Liver (tissue), 9 donors: ENCODE measurements around the gene NCK2. TPM values are rescaled to one million over a fixed set of nuclear protein-coding genes. Genes with fewer than 3 reads are reported as not detected.

Experiments
- DNase-seq: peaks from one replicate; pipeline ENCODE4 v3.0.0-alpha.2; 2017; ENCODE audit warnings: low spot score
- H3K27ac ChIP-seq, 2 donors: one replicate each; pipeline ENCODE4 v1.7.0; 2013; ENCODE audit warnings: inconsistent platforms in 2 of 2, low read length in 2 of 2, control low read depth in 1 of 2, low read depth in 1 of 2, mild to moderate bottlenecking in 1 of 2
- H3K27me3 ChIP-seq, 4 donors: one replicate each; pipeline versions ENCODE4 v1.6.1 to v1.7.0; 2013; ENCODE audit warnings: low read length in 3 of 4, inconsistent platforms in 1 of 4, mild to moderate bottlenecking in 1 of 4, moderate library complexity in 1 of 4; ENCODE audit not compliant: control insufficient read depth in 4 of 4, insufficient read depth in 4 of 4
- H3K36me3 ChIP-seq, 4 donors: one replicate each; pipeline versions ENCODE4 v1.6.1 to v1.7.0; 2013; ENCODE audit warnings: low read length in 3 of 4, mild to moderate bottlenecking in 3 of 4, low read depth in 1 of 4, moderate library complexity in 1 of 4; ENCODE audit not compliant: control insufficient read depth in 4 of 4, insufficient read depth in 3 of 4
- H3K4me1 ChIP-seq, 4 donors: one replicate each; pipeline versions ENCODE4 v1.6.1 to v1.7.0; 2013; ENCODE audit warnings: low read length in 3 of 4, mild to moderate bottlenecking in 3 of 4, moderate library complexity in 1 of 4; ENCODE audit not compliant: control insufficient read depth in 4 of 4, insufficient read depth in 4 of 4
- H3K4me3 ChIP-seq, 3 donors: one replicate each; pipeline versions ENCODE4 v1.6.1 to v1.7.0; 2013; ENCODE audit warnings: low read length in 3 of 3, control low read depth in 1 of 3, low read depth in 1 of 3, mild to moderate bottlenecking in 1 of 3
- H3K9ac ChIP-seq, 2 donors: one replicate each; pipeline ENCODE4 v1.7.0; 2013; ENCODE audit warnings: low read length in 2 of 2, mild to moderate bottlenecking in 2 of 2, moderate library complexity in 2 of 2, control low read depth in 1 of 2, low read depth in 1 of 2
- H3K9me3 ChIP-seq, 4 donors: one replicate each; pipeline versions ENCODE4 v1.6.1 to v1.7.0; 2013; ENCODE audit warnings: low read length in 3 of 4; ENCODE audit not compliant: control insufficient read depth in 4 of 4
- EGR1 ChIP-seq, 2 donors: IDR thresholded peaks; 2 replicates each; pipeline ENCODE4 v1.6.1; 2016 to 2018; ENCODE audit warnings: antibody characterized with exemption in 2 of 2, low read depth in 2 of 2
- FOXA1 ChIP-seq: IDR thresholded peaks from 2 replicates; pipeline ENCODE4 v1.6.1; 2016; ENCODE audit warnings: antibody characterized with exemption
- FOXA2 ChIP-seq: IDR thresholded peaks from 2 replicates; pipeline ENCODE4 v1.6.1; 2016; ENCODE audit warnings: antibody characterized with exemption
- GABPA ChIP-seq, 2 donors: IDR thresholded peaks in 1 of 2; conservative IDR thresholded peaks in 1 of 2; 2 replicates each; pipeline ENCODE4 v1.6.1; 2016; ENCODE audit warnings: antibody characterized with exemption in 2 of 2, mild to moderate bottlenecking in 1 of 2, moderate library complexity in 1 of 2
- HNF4A ChIP-seq, 2 donors: conservative IDR thresholded peaks; 2 replicates each; pipeline ENCODE4 v1.6.1; 2016; ENCODE audit warnings: antibody characterized with exemption in 2 of 2, mild to moderate bottlenecking in 2 of 2
- HNF4G ChIP-seq: IDR thresholded peaks from 2 replicates; pipeline ENCODE4 v1.6.1; 2016; ENCODE audit warnings: antibody characterized with exemption
- JUND ChIP-seq, 2 donors: IDR thresholded peaks; 2 replicates each; pipeline ENCODE4 v1.6.1; 2016; ENCODE audit warnings: antibody characterized with exemption in 2 of 2
- NR2F2 ChIP-seq: IDR thresholded peaks from 2 replicates; pipeline ENCODE4 v1.6.1; 2016; ENCODE audit warnings: antibody characterized with exemption
- RAD21 ChIP-seq, 2 donors: IDR thresholded peaks; 2 replicates each; pipeline ENCODE4 v1.6.1; 2016; ENCODE audit warnings: antibody characterized with exemption in 2 of 2, mild to moderate bottlenecking in 2 of 2
- RXRA ChIP-seq, 2 donors: IDR thresholded peaks; 2 replicates each; pipeline ENCODE4 v1.6.1; 2017 to 2018; ENCODE audit warnings: antibody characterized with exemption in 2 of 2, mild to moderate bottlenecking in 1 of 2
- SP1 ChIP-seq: IDR thresholded peaks from 2 replicates; pipeline ENCODE4 v1.6.1; 2018; ENCODE audit warnings: antibody characterized with exemption, mild to moderate bottlenecking
- TAF1 ChIP-seq: conservative IDR thresholded peaks from 2 replicates; pipeline ENCODE4 v1.6.1; 2016; ENCODE audit warnings: antibody characterized with exemption, mild to moderate bottlenecking
- YY1 ChIP-seq: IDR thresholded peaks from 2 replicates; pipeline ENCODE4 v1.6.1; 2016; ENCODE audit warnings: antibody characterized with exemption, mild to moderate bottlenecking
- WGBS: extraction: QIAGEN DNeasy Blood & Tissue Kit; methylation state at CpG from one replicate; pipeline ENCODE4 v1.1.7; 2013; 5-methylcytosine and 5-hydroxymethylcytosine counted together
- polyA plus RNA-seq, 2 donors: library from polyadenylated mRNA; stranded (reverse) in 1 of 2; unstranded in 1 of 2; fragments of 200-250 nt in 1 of 2; fragments of >200 nt in 1 of 2; fragmentation: Nextera tagmentation in 1 of 2; extraction: Ambion mirVana in 1 of 2; gene quantifications; one replicate each; pipeline versions ENCODE4 v1.2.1 to v1.2.3, GENCODE V29; 2013 to 2015
- total RNA-seq, 2 donors: library from RNA; depleted of rRNA; stranded (reverse); fragments of >200 nt; gene quantifications; one replicate each; pipeline ENCODE4 v1.2.3, GENCODE V29; 2014
- TF ChIP-seq, protein P1 (sequence below): fragments of 150-350 bp; IDR thresholded peaks from 2 replicates; pipeline ENCODE4 v1.5.1; 2017; ENCODE audit warnings: improper control_type of control experiment, low read depth, low read length; ENCODE audit not compliant: missing input control
- TF ChIP-seq, protein P2 (sequence below): IDR thresholded peaks from 2 replicates; pipeline ENCODE4 v1.6.1; 2016; ENCODE audit warnings: antibody characterized with exemption
- TF ChIP-seq, protein P3 (sequence below): IDR thresholded peaks from 2 replicates; pipeline ENCODE4 v1.6.1; 2016; ENCODE audit warnings: antibody characterized with exemption
- TF ChIP-seq, protein P4 (sequence below): IDR thresholded peaks from 2 replicates; pipeline ENCODE4 v1.6.1; 2016; ENCODE audit warnings: antibody characterized with exemption, mild to moderate bottlenecking
- donor health status: healthy.
- donor health status: healthy.
- donor health status: healthy.
- donor health status: healthy.
- donor health status: healthy.

Gene NCK2
- total and polyA plus RNA-seq, 4 donors: 3.4 to 15.0 (median 10.7) TPM

DNA sequence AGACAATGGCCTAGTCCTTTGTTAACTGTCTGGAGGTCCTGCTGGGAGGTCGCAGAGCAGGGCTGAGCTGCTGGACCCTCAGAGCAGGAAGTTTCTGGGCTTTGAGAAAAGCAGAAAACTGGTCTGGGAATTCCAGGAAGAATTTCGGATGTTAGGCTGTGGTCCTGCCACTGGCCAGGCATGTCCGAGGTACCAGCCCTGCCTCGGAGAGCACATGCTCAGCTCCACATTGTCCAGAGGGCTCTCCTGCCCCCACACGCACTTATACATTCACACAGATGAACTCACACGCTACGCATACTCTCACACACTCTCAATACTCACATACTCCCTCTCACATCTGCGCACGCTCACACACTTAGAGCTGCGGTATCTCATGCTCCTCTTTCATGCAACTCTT, 146.1 kb downstream of the NCK2 start (continued):
- TF ChIP-seq, protein P1, sequence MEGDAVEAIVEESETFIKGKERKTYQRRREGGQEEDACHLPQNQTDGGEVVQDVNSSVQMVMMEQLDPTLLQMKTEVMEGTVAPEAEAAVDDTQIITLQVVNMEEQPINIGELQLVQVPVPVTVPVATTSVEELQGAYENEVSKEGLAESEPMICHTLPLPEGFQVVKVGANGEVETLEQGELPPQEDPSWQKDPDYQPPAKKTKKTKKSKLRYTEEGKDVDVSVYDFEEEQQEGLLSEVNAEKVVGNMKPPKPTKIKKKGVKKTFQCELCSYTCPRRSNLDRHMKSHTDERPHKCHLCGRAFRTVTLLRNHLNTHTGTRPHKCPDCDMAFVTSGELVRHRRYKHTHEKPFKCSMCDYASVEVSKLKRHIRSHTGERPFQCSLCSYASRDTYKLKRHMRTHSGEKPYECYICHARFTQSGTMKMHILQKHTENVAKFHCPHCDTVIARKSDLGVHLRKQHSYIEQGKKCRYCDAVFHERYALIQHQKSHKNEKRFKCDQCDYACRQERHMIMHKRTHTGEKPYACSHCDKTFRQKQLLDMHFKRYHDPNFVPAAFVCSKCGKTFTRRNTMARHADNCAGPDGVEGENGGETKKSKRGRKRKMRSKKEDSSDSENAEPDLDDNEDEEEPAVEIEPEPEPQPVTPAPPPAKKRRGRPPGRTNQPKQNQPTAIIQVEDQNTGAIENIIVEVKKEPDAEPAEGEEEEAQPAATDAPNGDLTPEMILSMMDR: no peak
- TF ChIP-seq FOXA1 (no peak), JUND (IDR thresholded peaks at IDR 0.05) (no peak)

DNA sequence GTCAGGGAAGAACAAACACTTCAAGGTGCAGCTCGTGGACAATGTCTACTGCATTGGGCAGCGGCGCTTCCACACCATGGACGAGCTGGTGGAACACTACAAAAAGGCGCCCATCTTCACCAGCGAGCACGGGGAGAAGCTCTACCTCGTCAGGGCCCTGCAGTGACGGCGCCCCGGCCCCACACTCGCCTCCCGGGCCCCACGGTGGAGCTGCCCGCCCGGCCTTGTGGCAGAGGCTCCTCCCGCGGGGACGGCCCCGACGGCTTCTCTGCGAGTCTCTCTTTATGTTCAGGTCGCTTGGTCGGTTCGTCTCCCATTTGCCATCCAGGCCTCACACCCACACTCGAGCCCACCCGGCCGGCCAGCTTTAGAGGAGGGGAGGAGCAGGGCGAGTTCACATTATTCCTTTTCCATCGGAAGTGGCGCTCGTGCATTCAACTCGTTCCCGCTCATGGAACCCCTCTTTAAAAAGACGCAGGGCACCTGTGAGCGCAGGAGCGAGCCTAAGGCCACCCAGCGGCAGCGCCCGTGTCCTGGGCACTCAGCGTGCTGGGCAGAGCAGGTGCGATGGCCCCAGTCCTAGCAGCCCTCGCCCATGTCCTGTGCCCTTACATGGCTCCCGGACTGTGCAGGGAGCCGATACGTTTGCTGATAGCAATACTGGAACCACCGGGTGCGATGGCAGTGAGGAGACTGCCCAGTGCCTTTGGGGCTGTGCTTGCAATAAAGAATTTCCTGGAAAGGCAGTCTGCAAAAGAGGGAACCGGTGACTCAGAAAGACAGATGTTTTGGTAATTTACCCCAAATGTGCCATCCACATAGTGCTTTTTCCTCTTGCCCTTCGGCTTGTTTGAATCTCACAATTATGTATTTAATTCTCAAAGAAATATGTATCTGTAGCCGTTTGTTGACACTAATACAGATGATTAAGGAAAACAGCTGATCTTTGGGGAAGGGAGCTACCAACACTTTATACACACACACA, 148.6 kb downstream of the NCK2 start:
- no peak for TF ChIP-seq GABPA (IDR thresholded peaks at IDR 0.05 in 1 of 2, conservative IDR thresholded peaks at IDR 0.05 in 1 of 2)
- TF ChIP-seq, protein P2, sequence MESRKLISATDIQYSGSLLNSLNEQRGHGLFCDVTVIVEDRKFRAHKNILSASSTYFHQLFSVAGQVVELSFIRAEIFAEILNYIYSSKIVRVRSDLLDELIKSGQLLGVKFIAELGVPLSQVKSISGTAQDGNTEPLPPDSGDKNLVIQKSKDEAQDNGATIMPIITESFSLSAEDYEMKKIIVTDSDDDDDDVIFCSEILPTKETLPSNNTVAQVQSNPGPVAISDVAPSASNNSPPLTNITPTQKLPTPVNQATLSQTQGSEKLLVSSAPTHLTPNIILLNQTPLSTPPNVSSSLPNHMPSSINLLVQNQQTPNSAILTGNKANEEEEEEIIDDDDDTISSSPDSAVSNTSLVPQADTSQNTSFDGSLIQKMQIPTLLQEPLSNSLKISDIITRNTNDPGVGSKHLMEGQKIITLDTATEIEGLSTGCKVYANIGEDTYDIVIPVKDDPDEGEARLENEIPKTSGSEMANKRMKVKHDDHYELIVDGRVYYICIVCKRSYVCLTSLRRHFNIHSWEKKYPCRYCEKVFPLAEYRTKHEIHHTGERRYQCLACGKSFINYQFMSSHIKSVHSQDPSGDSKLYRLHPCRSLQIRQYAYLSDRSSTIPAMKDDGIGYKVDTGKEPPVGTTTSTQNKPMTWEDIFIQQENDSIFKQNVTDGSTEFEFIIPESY: no peak
- TF ChIP-seq, protein P3, sequence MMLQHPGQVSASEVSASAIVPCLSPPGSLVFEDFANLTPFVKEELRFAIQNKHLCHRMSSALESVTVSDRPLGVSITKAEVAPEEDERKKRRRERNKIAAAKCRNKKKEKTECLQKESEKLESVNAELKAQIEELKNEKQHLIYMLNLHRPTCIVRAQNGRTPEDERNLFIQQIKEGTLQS: no peak
- TF ChIP-seq EGR1 (IDR thresholded peaks at IDR 0.05; ENCODE audit: low read depth in 2 of 2): no peak
- no peak for TF ChIP-seq FOXA2
- no peak for TF ChIP-seq FOXA1
- no peak for TF ChIP-seq JUND (IDR thresholded peaks at IDR 0.05)
- no peak for TF ChIP-seq NR2F2
- no peak for TF ChIP-seq TAF1
- TF ChIP-seq SP1: no peak
- Histone ChIP-seq H3K36me3 (no peaks in the 10 kb centered on the region), H3K4me1 (peaks cover 4 to 14% (median 7%) of the 10 kb centered on the region in 4 donors), H3K27me3 (no peaks in the 10 kb centered on the region), H3K27ac (no peak overlapping the region), H3K4me3 (no peak overlapping the region), H3K9ac (no peak overlapping the region), H3K9me3 (peaks cover 0 to 7% (median 2%) of the 10 kb centered on the region in 4 donors)
- no peak for DNase-seq
- 97% methylated on average over 51 of the region's 51 CpGs for WGBS

DNA sequence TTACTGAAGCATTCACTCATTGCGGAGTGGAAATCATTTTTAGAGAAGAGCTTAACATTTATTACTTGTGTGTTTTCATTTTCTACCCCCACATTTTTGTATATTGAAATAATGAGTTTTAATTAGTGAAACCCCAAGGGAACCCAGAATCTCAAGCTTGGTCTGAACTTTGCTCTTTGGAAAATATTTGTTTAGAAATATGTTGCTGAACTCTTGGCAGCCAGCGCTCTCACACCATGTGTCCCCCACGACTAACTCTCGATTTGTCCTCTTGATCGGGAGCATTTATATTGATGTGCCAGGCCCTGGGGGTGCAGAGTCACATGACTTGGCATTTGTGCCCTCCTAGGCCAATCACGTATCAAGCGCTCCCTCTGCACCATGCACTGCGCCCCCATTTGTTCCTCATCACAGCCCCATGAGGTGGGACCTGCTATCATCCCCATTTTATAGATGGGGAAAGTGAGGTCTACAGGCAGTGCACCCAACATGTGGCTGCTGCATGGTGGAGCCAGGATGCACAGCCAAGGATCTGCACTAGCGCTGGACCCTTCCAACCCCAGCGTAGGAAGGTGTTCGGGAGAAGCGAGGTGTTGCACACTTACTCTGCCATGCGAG, 149.7 kb downstream of the NCK2 start:
- no peak overlapping the region for H3K4me3 ChIP-seq
- H3K27me3 ChIP-seq: no peaks in the 10 kb centered on the region
- no peaks in the 10 kb centered on the region for H3K9me3 ChIP-seq
- no peak overlapping the region for H3K9ac ChIP-seq
- DNase-seq: no peak
- peaks cover 4 to 14% (median 7%) of the 10 kb centered on the region in 4 donors for H3K4me1 ChIP-seq
- H3K27ac ChIP-seq: no peak overlapping the region
- 71% methylated on average over 13 of the region's 13 CpGs for WGBS
- no peaks in the 10 kb centered on the region for H3K36me3 ChIP-seq
- TF ChIP-seq, protein P3: no peak
- TF ChIP-seq FOXA1: no peak
- TF ChIP-seq, protein P4, sequence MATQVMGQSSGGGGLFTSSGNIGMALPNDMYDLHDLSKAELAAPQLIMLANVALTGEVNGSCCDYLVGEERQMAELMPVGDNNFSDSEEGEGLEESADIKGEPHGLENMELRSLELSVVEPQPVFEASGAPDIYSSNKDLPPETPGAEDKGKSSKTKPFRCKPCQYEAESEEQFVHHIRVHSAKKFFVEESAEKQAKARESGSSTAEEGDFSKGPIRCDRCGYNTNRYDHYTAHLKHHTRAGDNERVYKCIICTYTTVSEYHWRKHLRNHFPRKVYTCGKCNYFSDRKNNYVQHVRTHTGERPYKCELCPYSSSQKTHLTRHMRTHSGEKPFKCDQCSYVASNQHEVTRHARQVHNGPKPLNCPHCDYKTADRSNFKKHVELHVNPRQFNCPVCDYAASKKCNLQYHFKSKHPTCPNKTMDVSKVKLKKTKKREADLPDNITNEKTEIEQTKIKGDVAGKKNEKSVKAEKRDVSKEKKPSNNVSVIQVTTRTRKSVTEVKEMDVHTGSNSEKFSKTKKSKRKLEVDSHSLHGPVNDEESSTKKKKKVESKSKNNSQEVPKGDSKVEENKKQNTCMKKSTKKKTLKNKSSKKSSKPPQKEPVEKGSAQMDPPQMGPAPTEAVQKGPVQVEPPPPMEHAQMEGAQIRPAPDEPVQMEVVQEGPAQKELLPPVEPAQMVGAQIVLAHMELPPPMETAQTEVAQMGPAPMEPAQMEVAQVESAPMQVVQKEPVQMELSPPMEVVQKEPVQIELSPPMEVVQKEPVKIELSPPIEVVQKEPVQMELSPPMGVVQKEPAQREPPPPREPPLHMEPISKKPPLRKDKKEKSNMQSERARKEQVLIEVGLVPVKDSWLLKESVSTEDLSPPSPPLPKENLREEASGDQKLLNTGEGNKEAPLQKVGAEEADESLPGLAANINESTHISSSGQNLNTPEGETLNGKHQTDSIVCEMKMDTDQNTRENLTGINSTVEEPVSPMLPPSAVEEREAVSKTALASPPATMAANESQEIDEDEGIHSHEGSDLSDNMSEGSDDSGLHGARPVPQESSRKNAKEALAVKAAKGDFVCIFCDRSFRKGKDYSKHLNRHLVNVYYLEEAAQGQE: no peak
- no peak for TF ChIP-seq FOXA2
- TF ChIP-seq HNF4A (conservative IDR thresholded peaks at IDR 0.05): peak; percentile 68 to 78
- TF ChIP-seq RAD21 (IDR thresholded peaks at IDR 0.05): peak in 1 of 2 donors; percentile 34
- peak; percentile 47 for TF ChIP-seq SP1
- TF ChIP-seq, protein P2: no peak
- no peak for TF ChIP-seq EGR1 (IDR thresholded peaks at IDR 0.05; ENCODE audit: low read depth in 2 of 2)
- no peak for TF ChIP-seq JUND (IDR thresholded peaks at IDR 0.05)
- no peak for TF ChIP-seq YY1
- TF ChIP-seq RXRA (IDR thresholded peaks at IDR 0.05): peak; percentile 47 to 59
- TF ChIP-seq HNF4G: peak; percentile 47
